ENCODE results near the gene ZFAND6. TPM values are rescaled to one million over a fixed set of nuclear protein-coding genes. Genes with fewer than 3 reads are reported as not detected.
A peak's percentile ranks its signal among the peaks of the same experiment; 100 is the strongest.

ZFAND6 gene
- total RNA-seq, 1 experiment from 2014 or later, result 89.7 TPM

DNA sequence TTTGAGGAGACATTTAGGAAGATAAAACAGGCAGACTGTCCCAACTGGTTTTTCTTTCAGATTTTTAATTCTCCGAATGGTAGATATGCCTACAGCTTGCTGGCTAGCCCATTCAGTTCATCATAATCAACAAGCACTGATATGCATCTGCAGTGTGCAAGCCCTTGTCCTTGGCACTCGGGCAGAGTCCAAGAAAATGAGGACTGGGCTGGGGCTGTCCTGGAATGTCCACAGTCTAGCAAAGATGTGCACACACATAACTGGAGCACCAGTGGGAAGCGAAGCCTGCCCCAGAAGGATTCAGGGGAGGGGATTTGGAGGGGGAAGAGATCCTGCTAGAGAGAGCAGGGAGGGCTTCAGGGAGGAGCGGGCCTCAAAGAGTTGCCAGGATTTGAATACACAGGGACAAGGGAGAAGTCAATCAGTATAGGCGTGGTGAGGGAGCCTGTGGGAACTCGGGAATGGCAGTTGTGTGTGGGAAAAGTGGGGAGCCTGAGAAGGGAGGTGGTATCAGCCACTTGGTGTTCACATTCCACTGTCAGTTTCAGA lies 102.1 kb downstream of the ZFAND6 start:
- no peak overlapping the region for H3T11ph ChIP-seq (ENCODE audit: low read length)
- Mint-ChIP-seq H3K4me1 (0 out of 4 replicates have a peak, but pooled peaks cover 0 to 2% of the 10 kb centered on the region in 2 experiments), H3K36me3 (ENCODE audit: insufficient read depth in 1 of 3, low read depth in 3 of 3) (peaks cover 11 to 40% (median 14%) of the 10 kb centered on the region in 3 experiments), H3K27me3 (ENCODE audit: low read depth) (no peaks in the 10 kb centered on the region), H3K4me3 (no peak overlapping the region; a peak in 1 of 5 replicates), H3K9me3 (no peaks in the 10 kb centered on the region), H3K27ac (peak overlapping the region in 2 of 3 experiments; percentile 19 to 90; a peak in 3 of 7 replicates)
- no peak overlapping the region for H4K5ac ChIP-seq (ENCODE audit: insufficient read length, low read depth, low read length)
- no peak overlapping the region for H2BK5ac ChIP-seq (ENCODE audit: insufficient read length, low read length)
- H3K27ac ChIP-seq (ENCODE audit: insufficient read length, low read depth, low read length), result no peak overlapping the region
- no peak overlapping the region for H4K91ac ChIP-seq (ENCODE audit: insufficient read length, low read depth, low read length)
- no peak overlapping the region for H2AFZ ChIP-seq (ENCODE audit: low read length)
- H3K18ac ChIP-seq (ENCODE audit: insufficient read length, low read depth, low read length), result no peak overlapping the region
- no peak overlapping the region for H4K8ac ChIP-seq (replicated peaks; ENCODE audit: insufficient read length, low read depth, low read length)
- no peak overlapping the region for H3K23ac ChIP-seq (ENCODE audit: insufficient read length, low read depth, low read length)
- H3K4ac ChIP-seq (ENCODE audit: low read depth, low read length), result no peak overlapping the region
- no peaks in the 10 kb centered on the region for H3K27me3 ChIP-seq (ENCODE audit: insufficient read depth, low read length)
- H2AK5ac ChIP-seq (ENCODE audit: insufficient read length, low read length), result no peak overlapping the region
- H3K79me2 ChIP-seq (ENCODE audit: insufficient read depth, low read length), result no peaks in the 10 kb centered on the region; the same call in 1 of the 2 replicates
- no peak overlapping the region for H2BK12ac ChIP-seq (ENCODE audit: insufficient read length, low read depth, low read length)
- no peaks in the 10 kb centered on the region for H3K9me3 ChIP-seq (ENCODE audit: control insufficient read depth, low read depth, low read length)
- H3K14ac ChIP-seq (ENCODE audit: insufficient read depth, low read length), result no peak overlapping the region
- no peak for DNase-seq
- H2BK120ac ChIP-seq (ENCODE audit: low read depth, low read length, poor library complexity, severe bottlenecking), result no peak overlapping the region
- no peak overlapping the region for H3K56ac ChIP-seq (ENCODE audit: insufficient read length, low read depth, low read length)
- no peaks in the 10 kb centered on the region for H3K4me1 ChIP-seq (ENCODE audit: insufficient read depth, low read length)
- H3K9ac ChIP-seq (ENCODE audit: extremely low read depth, insufficient read length, low read length), result no peak overlapping the region
- no peaks in the 10 kb centered on the region for H3K79me1 ChIP-seq (ENCODE audit: insufficient read depth, low read depth, low read length, poor library complexity, severe bottlenecking)
- no peaks in the 10 kb centered on the region for H3K23me2 ChIP-seq (ENCODE audit: insufficient read length, low read depth, low read length, poor library complexity, severe bottlenecking)
- no CpG with 5 or more reads among the region's 6 CpGs for WGBS (ENCODE audit: extremely low coverage, insufficient read length, low lambda C conversion rate)
- no peak overlapping the region for H3K4me2 ChIP-seq (ENCODE audit: insufficient read depth, insufficient read length, low read length)
- no peak overlapping the region for H2BK20ac ChIP-seq (ENCODE audit: low read depth, low read length, poor library complexity, severe bottlenecking)
- no peak for TF ChIP-seq CTCF (conservative IDR thresholded peaks at IDR 0.05)
- H4K20me1 ChIP-seq (ENCODE audit: control insufficient read depth, insufficient read depth, insufficient read length), result no peaks in the 10 kb centered on the region
- no peak overlapping the region for H2BK15ac ChIP-seq (ENCODE audit: low read depth, low read length)

Data from H9 (cell line).